Lower leg skin (tissue), 3 donors: ENCODE measurements around the gene RAB19.

ENCODE experiments used
- POLR2A ChIP-seq, 2 donors: fragments of 450-650 bp; IDR thresholded peaks; one replicate each; pipeline ENCODE4 v1.6.1; 2016 to 2017; ENCODE audit warnings: antibody characterized with exemption in 2 of 2, mild to moderate bottlenecking in 1 of 2, moderate library complexity in 1 of 2
- TF ChIP-seq, protein P1 (sequence below), 3 donors: fragments of 450-650 bp; IDR thresholded peaks; one replicate each; pipeline ENCODE4 v1.5.1; 2016; ENCODE audit warnings: antibody characterized with exemption in 3 of 3, mild to moderate bottlenecking in 3 of 3, moderate library complexity in 2 of 3

- TF ChIP-seq, protein P1, sequence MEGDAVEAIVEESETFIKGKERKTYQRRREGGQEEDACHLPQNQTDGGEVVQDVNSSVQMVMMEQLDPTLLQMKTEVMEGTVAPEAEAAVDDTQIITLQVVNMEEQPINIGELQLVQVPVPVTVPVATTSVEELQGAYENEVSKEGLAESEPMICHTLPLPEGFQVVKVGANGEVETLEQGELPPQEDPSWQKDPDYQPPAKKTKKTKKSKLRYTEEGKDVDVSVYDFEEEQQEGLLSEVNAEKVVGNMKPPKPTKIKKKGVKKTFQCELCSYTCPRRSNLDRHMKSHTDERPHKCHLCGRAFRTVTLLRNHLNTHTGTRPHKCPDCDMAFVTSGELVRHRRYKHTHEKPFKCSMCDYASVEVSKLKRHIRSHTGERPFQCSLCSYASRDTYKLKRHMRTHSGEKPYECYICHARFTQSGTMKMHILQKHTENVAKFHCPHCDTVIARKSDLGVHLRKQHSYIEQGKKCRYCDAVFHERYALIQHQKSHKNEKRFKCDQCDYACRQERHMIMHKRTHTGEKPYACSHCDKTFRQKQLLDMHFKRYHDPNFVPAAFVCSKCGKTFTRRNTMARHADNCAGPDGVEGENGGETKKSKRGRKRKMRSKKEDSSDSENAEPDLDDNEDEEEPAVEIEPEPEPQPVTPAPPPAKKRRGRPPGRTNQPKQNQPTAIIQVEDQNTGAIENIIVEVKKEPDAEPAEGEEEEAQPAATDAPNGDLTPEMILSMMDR (IDR thresholded peaks at IDR 0.05): no peak
- TF ChIP-seq POLR2A (IDR thresholded peaks at IDR 0.05): no peak
These were observed 45.8 kb upstream of the RAB19 start for GRCh38 chr7:140358024-140358411.
